ENCODE results near the gene PPP2R3B.

PPP2R3B gene

DNA sequence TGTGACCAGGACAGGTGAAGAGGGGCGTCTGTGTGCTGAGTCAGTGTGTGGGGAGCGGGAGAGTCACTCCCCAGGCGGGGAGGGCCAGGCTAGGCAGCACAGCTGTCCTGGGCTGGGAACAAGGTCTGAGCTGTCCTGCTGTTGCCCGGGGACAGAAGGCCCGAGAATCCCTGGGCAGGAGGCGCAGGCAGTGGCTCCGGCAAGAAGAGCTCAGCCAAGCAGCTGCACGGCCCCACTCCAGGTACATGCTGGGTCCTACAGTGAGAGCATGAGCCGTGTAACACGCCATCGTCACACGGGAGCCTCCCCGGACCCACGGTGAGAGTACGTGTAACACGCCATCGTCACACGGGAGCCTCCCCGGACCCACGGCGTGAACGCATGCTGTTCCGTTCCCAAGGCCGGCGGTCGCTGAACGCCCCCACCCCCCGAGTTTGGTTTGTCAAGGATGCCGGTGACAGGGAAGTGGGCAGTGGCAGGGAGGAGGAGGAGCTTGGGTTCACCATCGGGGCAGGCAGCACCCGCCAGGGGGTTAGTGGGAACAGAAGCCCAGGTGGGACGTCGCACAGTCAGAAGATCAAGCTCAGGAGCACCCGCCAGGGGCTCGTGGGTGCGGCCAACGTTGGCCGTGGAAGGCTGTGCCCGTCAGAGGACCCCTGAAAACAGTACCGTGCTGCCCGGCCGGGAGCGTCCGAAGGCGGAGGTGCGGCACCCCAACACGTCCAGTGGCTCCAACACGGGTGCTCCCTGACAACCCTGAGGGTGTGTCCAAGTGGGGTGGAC is 15.6 kb downstream of the PPP2R3B start:
- no peak for DNase-seq (ENCODE audit: low spot score)

GRCh38 chrX:370244-370962 is 16.3 kb downstream of the PPP2R3B start:
- no peak for DNase-seq (ENCODE audit: low spot score)

DNA sequence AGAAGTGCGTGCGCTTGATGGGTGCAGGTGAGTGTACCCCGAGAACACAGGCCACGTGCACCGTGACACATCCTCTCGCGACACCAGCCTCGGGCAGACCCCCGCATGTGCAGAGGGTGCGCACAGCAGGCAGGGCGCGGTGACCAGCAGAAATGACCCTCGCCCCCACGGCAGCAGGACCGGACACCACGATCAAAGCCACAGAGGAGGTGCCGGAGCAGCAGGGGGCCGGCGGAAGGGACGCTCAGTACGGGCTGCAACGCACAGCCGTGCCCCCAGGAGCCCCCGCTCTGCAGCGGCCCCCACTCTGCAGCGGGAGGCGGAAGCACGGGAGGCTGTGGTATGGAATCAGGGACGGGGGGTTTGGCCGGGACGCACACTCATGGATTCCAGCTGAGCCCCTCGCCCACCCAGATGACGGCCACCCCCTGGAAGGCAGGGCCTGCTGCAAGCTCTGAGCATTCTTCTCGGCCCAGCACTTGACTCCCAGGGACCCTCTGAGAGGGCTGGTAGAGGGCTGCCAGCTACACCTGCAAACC is 17.1 kb downstream of the PPP2R3B start:
- no peak for DNase-seq (ENCODE audit: low spot score)

DNA sequence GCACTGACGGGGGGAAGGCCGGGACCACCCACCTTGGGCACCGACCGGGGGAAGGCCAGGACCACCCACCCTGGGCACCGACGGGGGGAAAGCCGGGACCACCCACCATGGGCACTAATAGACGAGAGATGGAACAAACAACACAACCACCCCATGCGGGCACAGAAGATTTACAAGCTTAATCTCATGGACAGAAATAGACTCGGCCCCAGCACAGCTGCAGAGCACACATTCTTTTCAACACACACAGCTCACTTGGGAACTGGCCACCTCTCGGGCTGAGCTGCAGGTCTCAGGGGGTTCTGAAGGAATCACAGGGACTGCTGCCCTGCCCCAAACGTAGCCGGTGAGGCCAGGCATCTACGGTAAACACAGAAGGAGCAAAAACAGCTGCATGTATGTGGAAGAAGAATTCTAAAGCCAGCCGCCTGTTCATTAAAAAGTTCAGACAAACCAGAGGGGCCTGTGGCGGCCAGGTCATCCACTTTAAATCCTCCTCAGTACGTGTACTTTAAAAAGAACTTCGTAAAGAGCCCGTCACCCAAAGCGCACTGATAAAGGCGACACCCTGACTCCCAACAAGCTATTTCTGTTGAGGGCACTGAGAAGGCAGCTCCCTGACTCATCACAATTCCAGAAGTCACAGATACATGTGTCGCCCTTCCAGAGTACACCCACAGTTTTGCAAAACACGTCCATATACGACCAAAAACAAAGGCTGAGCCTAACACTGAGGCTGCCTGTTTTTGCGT is 17.7 kb downstream of the PPP2R3B start:
- no peak for DNase-seq (ENCODE audit: low spot score)

GRCh38 chrX:367866-368265 is 18.8 kb downstream of the PPP2R3B start:
- DNase-seq (ENCODE audit: low spot score), result no peak

DNA sequence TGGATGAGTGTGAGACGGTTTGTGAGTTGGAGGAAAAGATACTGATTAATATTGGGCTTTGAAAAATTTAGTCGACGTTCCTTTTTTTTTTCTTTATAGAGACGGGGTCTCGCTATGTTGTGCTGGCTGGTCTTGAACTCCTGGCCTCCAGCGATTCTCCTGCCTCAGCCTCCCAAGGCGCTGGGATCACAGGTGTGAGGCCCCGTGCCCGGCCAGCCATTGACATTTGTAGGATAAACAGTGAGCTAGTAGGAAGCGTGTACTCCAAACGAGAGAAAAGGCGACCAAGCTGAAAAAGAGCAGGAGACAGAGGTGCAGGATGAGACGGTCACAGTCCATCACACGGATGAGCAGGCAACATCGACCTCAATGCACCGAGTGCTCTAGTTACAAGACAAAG is 19.4 kb downstream of the PPP2R3B start:
- DNase-seq (ENCODE audit: low spot score), result no peak

GRCh38 chrX:363621-364375 is 22.9 kb downstream of the PPP2R3B start:
- no peak for DNase-seq (ENCODE audit: low spot score)

DNA sequence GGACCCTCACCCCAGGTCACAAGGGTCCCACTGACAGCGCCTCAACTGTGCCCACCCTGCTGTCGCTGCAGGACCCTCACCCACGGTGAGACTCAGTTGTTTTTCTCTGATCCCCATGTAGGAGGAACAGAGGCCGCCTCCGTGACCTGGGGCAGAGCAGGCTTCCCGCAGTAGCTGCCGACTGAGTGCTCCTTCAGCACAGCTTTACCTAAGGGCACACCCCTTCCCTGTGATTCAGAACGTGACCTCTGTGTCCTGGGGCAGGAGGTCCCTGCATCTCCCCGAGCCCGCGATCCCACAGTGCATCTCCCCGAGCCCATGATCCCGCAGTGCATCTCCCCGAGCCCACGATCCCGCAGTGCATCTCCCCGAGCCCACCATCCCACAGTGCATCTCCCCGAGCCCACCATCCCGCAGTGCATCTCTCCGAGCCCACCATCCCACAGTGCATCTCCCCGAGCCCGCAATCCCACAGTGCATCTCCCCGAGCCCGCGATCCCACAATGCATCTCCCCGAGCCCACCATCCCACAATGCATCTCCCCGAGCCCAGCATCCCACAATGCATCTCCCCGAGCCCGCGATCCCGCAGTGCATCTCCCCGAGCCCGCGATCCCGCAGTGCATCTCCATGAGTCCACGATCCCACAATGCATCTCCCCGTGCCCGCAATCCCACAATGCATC is 23.6 kb downstream of the PPP2R3B start:
- DNase-seq (ENCODE audit: low spot score), result no peak

- no peak for DNase-seq (ENCODE audit: low spot score)
These were observed 24.4 kb downstream of the PPP2R3B start for GRCh38 chrX:362351-362750.

- DNase-seq (ENCODE audit: low spot score), result no peak
These were observed 25.2 kb downstream of the PPP2R3B start for GRCh38 chrX:361231-362145.

GRCh38 chrX:360496-361150 is 26.1 kb downstream of the PPP2R3B start:
- no peak for DNase-seq (ENCODE audit: low spot score)

DNA sequence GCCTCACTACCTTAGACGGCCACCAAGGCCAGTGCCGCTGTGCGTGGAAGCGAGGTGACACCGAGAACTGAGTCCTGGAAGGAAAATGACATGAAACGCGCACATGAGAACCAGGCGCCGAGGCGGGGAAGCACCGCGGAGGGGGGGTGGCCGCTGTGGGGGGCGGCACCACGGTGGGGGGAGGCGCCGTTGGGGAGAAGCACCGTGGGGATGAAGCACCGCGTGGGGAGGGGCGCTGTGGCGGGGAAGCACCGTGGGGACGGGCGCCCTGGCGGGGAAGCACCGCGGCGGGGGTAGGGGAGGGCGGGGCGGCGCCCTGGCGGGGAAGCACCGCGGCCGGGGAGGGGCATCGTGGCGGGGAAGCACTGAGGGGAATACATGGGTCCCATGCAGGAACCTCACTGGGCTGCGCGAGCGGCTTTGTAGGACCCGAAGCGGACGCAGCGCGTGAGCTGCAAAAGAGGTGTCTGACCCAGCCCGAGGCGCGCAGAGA is 28.0 kb downstream of the PPP2R3B start:
- no peak for DNase-seq (ENCODE audit: low spot score)

DNA sequence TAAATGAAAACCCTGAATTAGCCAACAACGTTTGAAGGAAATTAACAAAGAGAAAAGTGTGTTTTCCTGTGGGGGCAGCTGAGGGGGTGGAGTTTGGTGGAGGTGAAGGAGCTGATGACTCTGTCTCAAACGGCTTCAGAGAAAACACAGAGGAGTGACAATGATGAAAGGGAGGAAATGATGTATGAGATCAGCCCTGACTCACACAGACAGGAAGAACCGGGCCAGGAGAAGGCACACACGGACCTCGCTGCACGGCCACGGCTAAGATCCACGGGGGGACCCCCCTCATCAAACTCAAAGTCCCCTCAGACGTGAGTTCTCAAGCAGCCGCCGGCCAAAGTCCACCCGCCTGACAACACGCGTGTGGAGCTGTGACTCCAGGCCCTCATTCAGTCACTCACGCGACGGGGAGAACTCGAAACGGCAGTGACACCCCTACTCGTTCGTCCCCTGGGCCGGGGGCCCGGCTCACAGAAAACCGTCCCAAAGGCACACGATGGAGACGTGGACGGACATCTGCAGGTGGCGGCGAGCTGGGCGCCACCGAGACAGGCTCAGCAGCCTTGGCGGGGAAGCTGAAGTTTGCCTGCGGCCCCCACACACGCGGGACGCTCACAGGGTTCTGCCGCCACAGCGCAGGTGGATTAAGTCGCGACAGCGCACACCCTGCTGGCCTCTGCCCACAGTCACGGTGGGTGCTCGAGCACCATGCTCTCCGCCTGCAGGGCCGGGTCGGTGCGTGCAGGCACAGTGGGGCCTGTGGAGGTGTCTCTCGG is 28.8 kb downstream of the PPP2R3B start:
- peak; percentile 52 for DNase-seq (ENCODE audit: low spot score)

DNA sequence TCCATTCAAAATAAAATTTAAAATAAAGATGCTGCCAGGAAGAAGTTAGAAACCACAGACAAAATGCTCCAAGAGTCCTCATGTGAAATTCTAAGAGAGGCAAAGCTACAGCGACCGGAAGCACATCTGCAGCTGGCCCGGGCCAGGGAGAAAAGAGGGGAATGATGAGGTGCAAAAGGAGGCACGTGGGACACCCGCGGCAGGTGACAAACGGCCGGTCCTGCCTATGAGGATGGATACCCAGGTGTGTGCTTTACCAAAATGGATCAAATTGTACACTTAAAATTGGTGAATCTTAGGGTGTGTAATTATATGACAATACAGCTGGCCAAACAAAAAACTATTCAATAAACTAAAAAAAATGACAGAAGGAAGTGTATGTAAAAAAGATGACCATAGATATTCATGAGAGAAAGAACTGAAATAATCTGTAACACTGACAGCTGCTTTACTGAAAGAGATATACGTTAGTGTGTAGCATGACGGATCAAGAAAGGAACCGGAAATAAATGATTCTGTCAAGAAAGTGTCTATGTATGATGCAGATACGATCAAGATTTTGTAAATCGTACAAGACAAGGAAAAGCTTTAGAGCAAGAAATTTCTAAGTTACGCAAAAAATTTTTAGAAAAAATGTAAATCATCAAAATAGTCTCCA is 29.5 kb downstream of the PPP2R3B start:
- no peak for DNase-seq (ENCODE audit: low spot score)

DNA sequence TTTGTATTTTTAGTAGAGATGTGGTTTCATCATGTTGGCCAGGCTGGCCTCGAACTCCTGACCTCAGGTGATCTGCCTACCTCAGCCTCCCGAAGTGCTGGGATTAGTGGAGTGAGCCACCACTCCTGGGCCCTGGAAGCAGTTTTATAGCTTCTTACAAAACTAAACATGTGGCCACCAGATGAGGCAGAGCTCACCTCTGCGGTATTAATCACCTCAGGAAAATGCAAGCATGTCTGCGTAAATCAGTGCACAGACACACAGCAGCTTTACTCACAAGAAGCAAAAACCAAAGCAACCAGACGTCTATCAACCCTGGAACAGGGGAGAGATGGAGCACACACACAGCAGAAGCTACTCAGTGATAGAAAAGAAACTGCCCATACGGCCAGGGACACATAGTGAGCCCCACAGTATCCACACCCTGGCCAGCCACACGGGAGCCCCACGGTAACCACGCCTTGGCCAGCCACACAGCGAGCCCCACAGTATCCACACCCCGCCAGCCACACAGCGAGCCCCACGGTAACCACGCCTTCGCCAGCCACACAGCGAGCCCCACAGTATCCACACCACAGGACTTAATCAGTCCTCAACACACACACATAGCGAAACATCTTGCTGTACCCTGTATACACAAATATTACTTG is 30.2 kb downstream of the PPP2R3B start:
- no peak for DNase-seq (ENCODE audit: low spot score)

DNA sequence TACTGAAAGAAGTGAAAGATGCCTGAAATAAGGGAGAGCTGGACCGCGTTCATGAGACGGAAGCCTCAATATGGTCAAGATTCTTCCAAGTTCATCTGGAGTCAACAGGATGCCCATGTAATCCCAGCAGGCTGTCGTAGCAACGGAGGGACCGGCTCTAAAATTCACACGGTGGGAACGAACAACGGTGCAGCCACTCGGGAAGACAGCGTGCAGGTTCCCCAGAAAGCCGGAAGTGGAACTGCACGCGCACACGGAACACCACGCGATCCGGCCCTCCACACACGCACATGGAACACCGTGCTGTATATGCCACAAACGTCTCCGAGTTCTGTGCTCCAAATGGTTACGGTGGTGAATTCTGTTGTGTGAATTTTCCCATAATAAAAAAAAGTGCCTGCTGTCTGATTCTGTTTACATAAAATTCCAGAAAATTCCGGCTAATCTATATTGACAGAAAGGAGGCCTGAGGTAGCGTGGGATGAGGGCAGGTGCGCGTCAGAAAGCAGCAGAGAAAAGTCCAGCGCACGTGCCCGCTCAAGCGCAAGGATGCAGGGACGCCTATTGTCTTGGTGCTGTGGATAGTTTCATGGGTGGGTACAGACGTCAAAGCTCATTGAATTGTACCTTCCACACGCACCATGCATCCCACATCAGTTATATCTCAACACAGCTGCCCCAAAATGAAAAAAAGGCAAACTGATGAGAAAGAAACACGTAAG is 31.2 kb downstream of the PPP2R3B start:
- DNase-seq (ENCODE audit: low spot score), result no peak

Data from CD4-positive, alpha-beta T cell treated with Interleukin-15 for 4 hours (primary cell).